ENCODE data around the gene FAF2.
"Not testable (repeated sequence)": the region's sequence is repeated elsewhere in the genome, so short reads cannot be mapped to it uniquely, and the experiment has no call there.

The FAF2 gene

DNA sequence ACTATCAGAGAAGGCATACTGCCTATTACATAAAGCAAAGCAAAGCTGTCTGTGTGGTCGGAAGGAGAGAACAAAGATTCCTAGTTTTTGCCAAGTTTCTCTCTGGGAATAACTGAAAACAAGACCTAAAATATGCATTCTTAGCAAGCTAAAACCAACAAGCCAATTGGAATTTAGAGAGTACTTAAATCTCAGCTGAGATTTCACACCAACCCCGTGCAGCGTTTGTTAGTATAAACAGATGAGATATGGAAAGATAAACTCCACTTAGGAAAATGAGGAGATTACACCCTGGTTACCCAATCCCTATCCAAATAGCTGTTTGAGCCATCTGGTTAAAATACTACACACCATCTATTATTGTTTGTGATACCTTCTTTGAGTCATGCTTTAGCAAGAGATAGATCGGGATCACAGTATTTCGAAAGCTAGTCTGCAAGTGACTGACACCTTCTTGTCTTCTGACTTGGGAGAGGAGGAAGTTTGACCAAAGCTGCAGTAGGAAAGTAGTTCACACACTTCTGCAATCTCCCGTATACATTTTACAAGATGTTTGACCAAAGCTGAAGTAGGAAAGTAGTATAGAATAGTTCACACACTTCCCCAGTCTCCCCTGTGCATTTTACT lies 18.2 kb downstream of the FAF2 start:
- Histone ChIP-seq H3K4me3 (ENCODE audit: low read length) (peak overlapping the region; percentile 14), H3K9me3 (ENCODE audit: control insufficient read depth, low read length) (no peaks in the 10 kb centered on the region), H3K36me3 (ENCODE audit: control insufficient read depth, insufficient read depth, low read length, severe bottlenecking) (peaks cover 13% of the 10 kb centered on the region), H3K9ac (ENCODE audit: low read length) (no peak overlapping the region), H3K27me3 (replicated peaks; ENCODE audit: control insufficient read depth, insufficient read depth, low read length) (no peaks in the 10 kb centered on the region), H3K4me1 (ENCODE audit: control insufficient read depth, insufficient read depth, low read length) (peaks cover 43% of the 10 kb centered on the region)
- DNase-seq (ENCODE audit: low read depth), result peak; percentile 86

GRCh38 chr5:176469296-176469695 lies 21.1 kb downstream of the FAF2 start:
- DNase-seq (ENCODE audit: low read depth), result peak; percentile 44
- Histone ChIP-seq H3K9me3 (ENCODE audit: control insufficient read depth, low read length) (no peaks in the 10 kb centered on the region), H3K9ac (ENCODE audit: low read length) (no peak overlapping the region), H3K36me3 (ENCODE audit: control insufficient read depth, insufficient read depth, low read length, severe bottlenecking) (peaks cover 19% of the 10 kb centered on the region), H3K4me3 (ENCODE audit: low read length) (no peak overlapping the region), H3K27me3 (replicated peaks; ENCODE audit: control insufficient read depth, insufficient read depth, low read length) (no peaks in the 10 kb centered on the region), H3K4me1 (ENCODE audit: control insufficient read depth, insufficient read depth, low read length) (peaks cover 39% of the 10 kb centered on the region)

DNA sequence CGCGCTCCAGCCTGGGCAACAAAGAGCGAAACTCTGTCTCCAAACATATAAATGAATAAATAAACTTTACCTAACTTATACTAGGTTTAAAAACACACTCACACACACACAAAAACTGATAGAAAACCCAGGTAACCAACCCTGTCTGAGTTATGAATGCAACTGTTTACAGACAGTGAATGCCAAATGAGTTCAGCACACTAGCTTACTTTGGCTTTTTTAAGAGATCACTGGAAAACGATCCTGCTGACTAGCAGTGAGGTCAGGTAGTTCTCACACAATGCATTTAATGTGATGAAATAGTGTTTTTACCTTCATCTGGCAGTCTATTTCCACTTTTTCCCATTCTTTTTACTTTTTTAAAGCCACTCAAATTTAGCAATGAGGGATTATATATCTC lies 22.4 kb downstream of the FAF2 start:
- DNase-seq (ENCODE audit: low read depth), result no peak
- no peaks in the 10 kb centered on the region for H3K9me3 ChIP-seq (ENCODE audit: control insufficient read depth, low read length)
- no peak overlapping the region for H3K4me3 ChIP-seq (ENCODE audit: low read length)
- no peak overlapping the region for H3K9ac ChIP-seq (ENCODE audit: low read length)
- H3K36me3 ChIP-seq (ENCODE audit: control insufficient read depth, insufficient read depth, low read length, severe bottlenecking), result peaks cover 13% of the 10 kb centered on the region
- peaks cover 33% of the 10 kb centered on the region for H3K4me1 ChIP-seq (ENCODE audit: control insufficient read depth, insufficient read depth, low read length)
- no peaks in the 10 kb centered on the region for H3K27me3 ChIP-seq (replicated peaks; ENCODE audit: control insufficient read depth, insufficient read depth, low read length)

DNA sequence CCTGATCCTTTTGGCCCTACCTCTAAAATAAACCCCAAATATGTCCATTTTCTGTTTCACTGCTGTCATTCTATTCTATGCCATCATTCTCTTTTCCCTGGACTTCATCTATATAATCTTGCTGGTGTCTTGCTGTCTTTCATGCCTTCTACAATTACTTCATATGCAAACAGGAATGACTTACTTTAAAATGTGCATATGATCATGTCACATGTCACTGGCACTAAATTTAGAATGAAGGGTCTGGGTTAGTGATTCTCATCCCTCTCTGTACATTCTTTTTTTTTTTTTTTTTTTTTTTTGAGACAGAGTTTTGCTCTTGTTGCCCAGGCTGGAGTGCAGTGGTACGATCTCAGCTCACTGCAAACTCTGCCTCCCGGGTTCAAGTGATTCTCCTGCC lies 22.9 kb downstream of the FAF2 start:
- DNase-seq (ENCODE audit: low read depth), result no peak
- H3K9ac ChIP-seq (ENCODE audit: low read length), result no peak overlapping the region

DNA sequence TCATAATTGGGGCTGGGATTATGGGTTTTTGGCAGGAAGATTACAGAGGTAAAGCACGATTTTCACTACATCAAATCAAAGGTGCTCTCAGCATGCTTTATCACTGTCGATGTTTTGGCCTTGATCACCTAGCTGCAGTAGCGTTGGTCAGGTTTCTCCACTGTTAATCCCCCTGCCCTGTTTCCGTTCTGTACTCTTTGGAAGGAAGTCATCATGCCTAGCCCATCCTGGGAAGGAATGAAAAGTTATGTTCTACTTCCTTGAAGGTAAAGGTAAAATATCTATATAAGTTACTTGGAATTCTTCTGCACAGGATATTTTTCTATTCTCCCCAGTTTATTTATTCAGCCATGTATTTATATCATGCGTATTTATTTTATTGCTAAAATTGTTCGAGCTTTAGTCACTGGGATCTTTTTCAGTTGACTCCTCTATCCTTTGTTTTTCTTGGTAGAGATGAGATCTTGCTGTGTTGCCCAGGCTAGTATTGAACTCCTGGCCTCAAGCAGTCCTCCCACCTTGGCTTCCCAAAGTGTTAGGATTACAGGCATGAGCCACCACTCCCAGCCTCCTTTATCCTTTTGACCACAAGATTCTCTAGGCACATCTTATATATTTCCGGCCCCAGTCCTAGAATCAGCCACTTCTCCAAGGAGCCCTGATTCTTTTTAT lies 25.3 kb downstream of the FAF2 start:
- H3K9me3 ChIP-seq (ENCODE audit: control insufficient read depth, low read length), result no peaks in the 10 kb centered on the region
- H3K36me3 ChIP-seq (ENCODE audit: control insufficient read depth, insufficient read depth, low read length, severe bottlenecking), result peaks cover 17% of the 10 kb centered on the region
- peak; percentile 21 for DNase-seq (ENCODE audit: low read depth)
- no peak overlapping the region for H3K4me3 ChIP-seq (ENCODE audit: low read length)
- peaks cover 13% of the 10 kb centered on the region for H3K4me1 ChIP-seq (ENCODE audit: control insufficient read depth, insufficient read depth, low read length)
- no peak overlapping the region for H3K9ac ChIP-seq (ENCODE audit: low read length)
- no peaks in the 10 kb centered on the region for H3K27me3 ChIP-seq (replicated peaks; ENCODE audit: control insufficient read depth, insufficient read depth, low read length)

More for the DNA sequence above, 22.9 kb downstream of the FAF2 start:
- peaks cover 12% of the 10 kb centered on the region for H3K36me3 ChIP-seq (ENCODE audit: control insufficient read depth, insufficient read depth, low read length, severe bottlenecking)
- peaks cover 28% of the 10 kb centered on the region for H3K4me1 ChIP-seq (ENCODE audit: control insufficient read depth, insufficient read depth, low read length)
- H3K4me3 ChIP-seq (ENCODE audit: low read length), result no peak overlapping the region
- H3K27me3 ChIP-seq (replicated peaks; ENCODE audit: control insufficient read depth, insufficient read depth, low read length), result no peaks in the 10 kb centered on the region
- no peaks in the 10 kb centered on the region for H3K9me3 ChIP-seq (ENCODE audit: control insufficient read depth, low read length)

DNA sequence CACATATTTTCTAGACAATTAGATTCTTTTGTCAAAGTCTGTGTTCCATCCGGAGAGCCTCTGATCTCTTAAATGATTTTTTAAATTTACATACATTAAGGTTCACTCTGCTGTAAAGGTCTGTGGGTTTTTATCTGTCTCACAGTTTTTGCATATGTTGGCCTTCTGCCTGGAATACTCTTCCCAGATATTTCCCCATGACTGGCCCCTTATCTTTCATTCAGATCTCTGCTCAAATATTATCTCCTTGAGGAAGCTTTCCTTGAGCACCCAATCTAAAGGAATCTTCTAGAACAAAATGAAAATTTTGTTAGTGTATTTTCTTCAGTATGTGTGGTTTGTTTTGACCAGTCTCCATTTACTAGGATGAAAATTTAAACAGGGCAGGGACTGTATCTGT lies 26.3 kb downstream of the FAF2 start:
- Histone ChIP-seq H3K27me3 (replicated peaks; ENCODE audit: control insufficient read depth, insufficient read depth, low read length) (no peaks in the 10 kb centered on the region), H3K9me3 (ENCODE audit: control insufficient read depth, low read length) (no peaks in the 10 kb centered on the region), H3K9ac (ENCODE audit: low read length) (no peak overlapping the region), H3K4me3 (ENCODE audit: low read length) (no peak overlapping the region), H3K4me1 (ENCODE audit: control insufficient read depth, insufficient read depth, low read length) (peaks cover 6% of the 10 kb centered on the region), H3K36me3 (ENCODE audit: control insufficient read depth, insufficient read depth, low read length, severe bottlenecking) (peaks cover 23% of the 10 kb centered on the region)
- DNase-seq (ENCODE audit: low read depth), result peak; percentile 22

DNA sequence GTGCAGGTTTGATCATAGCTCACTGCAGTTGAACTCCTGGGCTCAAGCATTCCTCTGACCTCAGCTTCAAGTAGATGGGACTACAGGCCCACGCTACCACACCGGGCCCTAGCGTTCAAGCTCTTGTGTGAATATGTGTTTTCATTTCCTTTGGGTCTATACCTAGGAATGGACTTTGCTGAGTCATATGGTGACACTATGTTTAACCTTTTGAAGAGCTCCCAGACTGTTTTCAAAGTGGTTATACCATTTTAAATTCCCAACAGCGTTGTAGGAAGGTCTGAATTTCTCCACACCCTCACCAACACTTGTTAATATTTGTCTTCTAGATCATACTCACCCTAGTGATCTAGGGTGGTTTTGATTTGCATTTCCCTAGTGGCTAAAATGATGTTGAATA lies 33.5 kb downstream of the FAF2 start:
- Histone ChIP-seq H3K27me3 (replicated peaks; ENCODE audit: control insufficient read depth, insufficient read depth, low read length) (no peaks in the 10 kb centered on the region), H3K36me3 (ENCODE audit: control insufficient read depth, insufficient read depth, low read length, severe bottlenecking) (peaks cover 53% of the 10 kb centered on the region), H3K9me3 (ENCODE audit: control insufficient read depth, low read length) (no peaks in the 10 kb centered on the region), H3K4me1 (ENCODE audit: control insufficient read depth, insufficient read depth, low read length) (peaks cover 4% of the 10 kb centered on the region), H3K4me3 (ENCODE audit: low read length) (no peak overlapping the region), H3K9ac (ENCODE audit: low read length) (no peak overlapping the region)
- no peak for DNase-seq (ENCODE audit: low read depth)

- peaks cover 4% of the 10 kb centered on the region for H3K4me1 ChIP-seq (ENCODE audit: control insufficient read depth, insufficient read depth, low read length)
- no peak overlapping the region for H3K4me3 ChIP-seq (ENCODE audit: low read length)
- no peak overlapping the region for H3K9ac ChIP-seq (ENCODE audit: low read length)
- no peak for DNase-seq (ENCODE audit: low read depth)
- no peaks in the 10 kb centered on the region for H3K27me3 ChIP-seq (replicated peaks; ENCODE audit: control insufficient read depth, insufficient read depth, low read length)
- H3K36me3 ChIP-seq (ENCODE audit: control insufficient read depth, insufficient read depth, low read length, severe bottlenecking), result peaks cover 69% of the 10 kb centered on the region
- no peaks in the 10 kb centered on the region for H3K9me3 ChIP-seq (ENCODE audit: control insufficient read depth, low read length)
Observed at GRCh38 chr5:176485176-176485575, 37.0 kb downstream of the FAF2 start.

GRCh38 chr5:176486189-176486757 lies 38.1 kb downstream of the FAF2 start:
- Histone ChIP-seq H3K4me1 (ENCODE audit: control insufficient read depth, insufficient read depth, low read length) (peaks cover 4% of the 10 kb centered on the region), H3K36me3 (ENCODE audit: control insufficient read depth, insufficient read depth, low read length, severe bottlenecking) (peaks cover 76% of the 10 kb centered on the region), H3K27me3 (replicated peaks; ENCODE audit: control insufficient read depth, insufficient read depth, low read length) (no peaks in the 10 kb centered on the region), H3K9ac (ENCODE audit: low read length) (no peak overlapping the region), H3K4me3 (ENCODE audit: low read length) (no peak overlapping the region), H3K9me3 (ENCODE audit: control insufficient read depth, low read length) (no peaks in the 10 kb centered on the region)
- DNase-seq (ENCODE audit: low read depth), result no peak

- not testable (repeated sequence) for H3K27me3 ChIP-seq (replicated peaks; ENCODE audit: control insufficient read depth, insufficient read depth, low read length); H3K4me3 ChIP-seq (ENCODE audit: low read length); H3K9me3 ChIP-seq (ENCODE audit: control insufficient read depth, low read length); DNase-seq (ENCODE audit: low read depth); H3K4me1 ChIP-seq (ENCODE audit: control insufficient read depth, insufficient read depth, low read length); H3K9ac ChIP-seq (ENCODE audit: low read length)
- H3K36me3 ChIP-seq (ENCODE audit: control insufficient read depth, insufficient read depth, low read length, severe bottlenecking), result peaks cover 78% of the 10 kb centered on the region
Observed at GRCh38 chr5:176487160-176487559, 39.0 kb downstream of the FAF2 start.

- Histone ChIP-seq H3K9me3 (ENCODE audit: control insufficient read depth, low read length) (no peaks in the 10 kb centered on the region), H3K9ac (ENCODE audit: low read length) (no peak overlapping the region), H3K4me1 (ENCODE audit: control insufficient read depth, insufficient read depth, low read length) (peaks cover 4% of the 10 kb centered on the region), H3K27me3 (replicated peaks; ENCODE audit: control insufficient read depth, insufficient read depth, low read length) (no peaks in the 10 kb centered on the region), H3K4me3 (ENCODE audit: low read length) (no peak overlapping the region), H3K36me3 (ENCODE audit: control insufficient read depth, insufficient read depth, low read length, severe bottlenecking) (peaks cover 86% of the 10 kb centered on the region)
- no peak for DNase-seq (ENCODE audit: low read depth)
Observed at GRCh38 chr5:176489077-176489476, 40.9 kb downstream of the FAF2 start.
